HG02973 (cell line): ENCODE measurements around the gene CAMKMT.
"Not testable (repeated sequence)": the region's sequence is repeated elsewhere in the genome, so short reads cannot be mapped to it uniquely, and the experiment has no call there.

Experiments
- ATAC-seq: cut with Tn5 transposase; IDR thresholded peaks from one replicate; pipeline ENCODE4 v1.9.1; 2021; ENCODE audit warnings: moderate library complexity; ENCODE audit not compliant: unreplicated experiment

The CAMKMT gene

DNA sequence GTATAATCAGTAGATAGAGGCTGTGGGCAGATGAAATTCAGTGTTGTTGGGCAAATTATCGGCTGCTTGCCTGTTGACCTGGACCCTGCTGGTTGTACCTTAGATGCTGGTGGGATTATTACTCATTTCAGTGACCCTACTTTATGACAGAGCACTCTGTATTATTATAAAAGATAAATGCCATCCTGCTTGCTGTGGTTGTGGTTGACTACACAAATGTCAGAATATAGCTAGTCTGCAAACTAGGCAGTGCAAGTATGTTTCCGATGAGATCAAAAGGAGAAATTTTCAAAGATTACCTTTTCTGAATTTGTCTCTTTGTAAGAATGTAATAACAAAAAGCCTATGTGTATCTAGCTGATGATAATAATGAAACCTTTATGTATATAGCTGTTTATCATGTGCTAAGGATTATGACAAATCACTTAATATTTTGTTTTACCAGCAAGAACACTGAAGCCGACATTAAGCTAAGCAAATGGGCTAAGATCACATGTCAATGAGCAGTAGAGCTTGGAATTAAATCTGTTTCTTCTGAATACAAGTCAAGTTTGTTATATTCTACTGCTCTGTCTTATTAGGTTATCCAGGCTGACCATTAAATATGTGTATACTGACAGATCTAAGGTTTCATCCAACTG, 219.2 kb downstream of the CAMKMT start:
- no peak for ATAC-seq

- ATAC-seq = no peak
These were observed 220.7 kb downstream of the CAMKMT start for GRCh38 chr2:44582363-44583008.

- not testable (repeated sequence) for ATAC-seq
These were observed 233.9 kb downstream of the CAMKMT start for GRCh38 chr2:44595615-44596014.

GRCh38 chr2:44596537-44597320, 235.0 kb downstream of the CAMKMT start:
- ATAC-seq = no peak

- no peak for ATAC-seq
These were observed 236.8 kb downstream of the CAMKMT start for GRCh38 chr2:44598330-44599119.

- ATAC-seq = no peak
These were observed 237.4 kb downstream of the CAMKMT start for GRCh38 chr2:44599130-44599529.

DNA sequence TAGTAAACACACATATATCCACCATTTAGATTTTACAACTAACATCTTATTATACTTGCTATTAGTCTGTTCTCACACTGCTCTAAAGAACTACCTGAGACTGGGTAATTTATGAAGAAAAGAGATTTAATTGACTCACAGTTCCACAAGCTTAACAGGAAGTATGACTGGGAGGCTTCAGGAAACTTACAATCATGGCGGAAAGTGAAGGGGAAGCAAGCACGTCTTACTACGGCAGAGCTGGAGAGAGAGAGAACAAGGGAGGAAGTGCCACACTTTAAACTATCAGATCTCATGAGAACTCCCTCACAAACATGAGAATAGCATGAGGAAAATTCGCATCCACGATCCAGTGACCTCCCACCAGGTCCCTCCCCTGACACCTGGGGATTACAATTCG, 240.7 kb downstream of the CAMKMT start:
- ATAC-seq = no peak

- ATAC-seq = no peak
These were observed 243.8 kb downstream of the CAMKMT start for GRCh38 chr2:44605511-44605910.

GRCh38 chr2:44612276-44612675, 250.5 kb downstream of the CAMKMT start:
- no peak for ATAC-seq

- ATAC-seq = no peak
These were observed 253.2 kb downstream of the CAMKMT start for GRCh38 chr2:44614940-44615339.

- ATAC-seq = no peak
These were observed 254.3 kb downstream of the CAMKMT start for GRCh38 chr2:44615950-44616518.

GRCh38 chr2:44616667-44617155, 255.0 kb downstream of the CAMKMT start:
- ATAC-seq = peak; percentile 80

DNA sequence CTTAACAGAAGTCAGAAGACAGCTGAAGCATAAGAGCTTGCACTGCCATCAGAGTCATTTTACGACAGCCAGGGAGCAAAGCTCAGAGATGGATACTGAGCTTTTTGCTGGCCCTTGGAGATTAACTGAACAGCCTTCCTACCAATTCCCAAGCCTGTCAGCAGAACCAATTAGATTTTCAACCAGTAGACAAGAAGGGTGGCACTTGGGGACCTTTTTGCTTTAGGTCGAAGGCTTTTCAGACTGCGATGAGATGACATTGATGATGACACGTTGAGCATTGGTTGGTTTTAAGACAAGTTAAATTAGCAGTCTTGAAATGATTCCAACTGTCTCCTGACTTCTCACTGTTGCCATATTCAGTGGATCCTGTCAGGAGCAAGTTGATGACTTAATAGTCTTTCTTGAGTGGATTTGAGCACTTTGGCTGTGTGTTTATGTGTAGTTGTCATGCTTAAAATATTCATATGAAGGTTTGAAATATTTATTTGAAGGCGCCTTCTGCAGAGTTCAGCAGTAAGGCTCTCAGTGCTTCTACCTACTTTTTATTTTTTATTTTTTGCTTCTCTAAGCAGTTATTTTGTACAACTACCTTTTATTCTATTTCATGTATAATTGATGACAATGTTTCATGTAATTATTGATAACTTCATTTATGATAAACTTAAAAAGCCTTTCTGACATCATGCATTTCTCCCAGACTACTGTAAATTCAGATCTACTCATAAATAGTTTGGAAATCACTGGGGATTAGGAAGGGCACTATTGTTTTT, 256.7 kb downstream of the CAMKMT start:
- no peak for ATAC-seq

DNA sequence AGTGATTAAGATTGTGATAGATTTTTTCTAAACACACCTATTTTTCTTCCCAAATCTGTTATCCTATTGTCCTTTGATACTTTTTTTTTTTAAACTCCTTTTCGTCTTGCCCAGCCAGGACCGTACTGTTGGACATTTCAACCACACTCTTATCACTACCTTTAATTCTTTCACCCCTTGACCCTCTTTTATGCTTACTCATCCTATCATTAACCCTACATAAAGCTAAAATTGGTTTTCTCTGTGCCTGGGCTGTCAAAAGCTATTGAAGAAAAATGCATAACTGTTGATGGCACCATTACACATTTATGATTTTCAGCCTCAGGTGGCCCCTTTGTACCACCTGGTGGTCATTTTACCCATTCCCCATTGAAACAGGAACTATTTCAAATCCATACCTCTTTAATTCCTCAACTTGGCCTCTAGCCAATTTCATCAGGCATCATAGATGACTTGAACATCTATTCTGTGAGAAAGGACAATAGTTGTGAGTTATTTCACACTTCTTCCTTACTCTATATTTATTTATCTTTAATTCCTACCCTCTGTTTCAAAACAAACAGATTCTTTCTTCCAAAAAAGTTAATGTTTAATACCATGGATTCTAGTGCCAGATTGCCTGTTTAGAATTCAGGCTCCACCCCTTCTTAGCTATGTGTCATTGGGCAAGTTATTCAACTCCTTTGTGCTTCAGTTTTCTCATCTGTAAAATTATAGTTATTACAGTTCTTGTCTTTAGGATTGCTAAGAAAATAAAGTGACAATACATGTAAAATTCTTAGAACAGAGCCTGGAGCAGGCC, 258.6 kb downstream of the CAMKMT start:
- no peak for ATAC-seq

DNA sequence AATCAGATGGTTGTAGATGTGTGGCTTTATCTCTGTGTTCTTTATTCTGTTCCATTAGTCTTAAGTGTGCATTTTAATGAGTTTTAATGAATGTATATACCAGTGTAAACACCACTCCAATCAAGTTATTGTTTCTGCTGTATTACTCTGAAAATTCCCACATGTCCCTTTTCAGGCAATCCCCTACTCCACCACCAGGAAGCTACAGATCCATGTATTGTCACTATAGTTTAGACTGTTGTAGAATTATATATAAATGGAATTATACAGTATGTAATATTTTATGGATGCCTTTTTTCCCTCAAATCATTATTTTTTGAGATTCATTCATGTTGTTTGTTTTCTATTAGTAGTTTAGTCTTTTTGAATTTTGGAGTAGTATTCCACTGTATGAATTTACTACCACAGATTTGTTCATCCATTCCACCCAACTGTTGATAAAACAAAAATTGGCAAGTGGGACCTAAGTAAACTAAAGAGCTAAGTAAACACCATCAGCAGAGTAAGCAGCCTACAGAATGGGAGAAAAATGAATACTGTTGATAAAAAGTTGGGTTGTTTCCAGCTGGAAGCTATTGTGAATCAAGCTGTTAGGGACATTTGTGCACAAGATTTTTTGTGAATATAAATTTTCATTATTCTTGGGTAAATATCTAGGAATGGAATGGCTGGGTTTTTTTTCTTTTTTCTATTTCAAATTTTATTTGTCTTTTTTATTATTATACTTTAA, 262.0 kb downstream of the CAMKMT start:
- ATAC-seq = no peak

DNA sequence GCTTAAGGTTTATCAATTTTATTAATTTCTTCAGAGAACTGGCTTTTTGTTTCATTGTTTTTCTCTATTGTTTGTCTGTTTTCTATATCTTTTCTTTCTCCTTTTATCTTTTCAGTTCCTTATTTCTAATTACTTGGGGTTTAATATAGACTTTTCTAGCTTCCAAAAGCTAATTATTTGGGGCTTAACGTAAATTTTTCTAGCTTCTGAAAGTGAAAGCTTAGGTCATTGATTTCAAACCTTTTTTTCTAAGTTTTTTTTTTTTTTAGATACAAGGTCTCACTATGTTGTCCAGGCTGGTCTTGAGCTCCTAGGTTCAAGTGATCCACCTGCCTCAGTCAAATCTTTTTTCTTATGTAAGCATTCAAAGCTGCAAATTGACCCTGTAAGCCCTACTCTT, 266.6 kb downstream of the CAMKMT start:
- ATAC-seq = no peak

GRCh38 chr2:44632931-44633689, 271.4 kb downstream of the CAMKMT start:
- ATAC-seq = no peak

DNA sequence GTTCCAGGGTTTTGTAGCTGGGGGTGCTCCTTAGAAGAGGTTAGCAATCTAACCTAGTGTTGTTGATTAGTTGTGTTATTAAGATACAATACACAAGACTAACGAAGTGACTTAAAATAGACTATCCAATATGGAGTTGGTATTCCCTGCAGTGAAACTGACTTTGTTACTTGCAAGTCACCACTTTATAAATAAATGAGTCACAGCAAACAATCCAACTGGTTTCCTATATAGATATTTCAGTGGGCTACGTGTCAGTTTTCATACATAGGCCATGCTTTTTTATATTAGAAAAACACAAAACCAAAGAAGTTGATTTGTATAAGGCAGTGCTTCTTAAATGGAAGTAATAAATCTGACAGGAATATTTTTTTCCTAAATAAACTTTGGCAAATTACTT, 274.0 kb downstream of the CAMKMT start:
- ATAC-seq = no peak
